NB4 (cell line): ENCODE data around the gene NELFCD.
"Not testable (repeated sequence)": the region's sequence is repeated elsewhere in the genome, so short reads cannot be mapped to it uniquely, and the experiment has no call there.

ENCODE experiments used
- DNase-seq: peaks from one replicate; pipeline ENCODE4 v3.0.0; 2010; ENCODE audit warnings: low read depth
- H3K4me3 ChIP-seq: one replicate; pipeline ENCODE4 v1.5.1; 2011; ENCODE audit warnings: mild to moderate bottlenecking, low read depth, low read length, moderate library complexity
- MYC ChIP-seq: IDR thresholded peaks from 2 replicates; pipeline ENCODE4 v1.6.1; 2011; ENCODE audit warnings: low read depth, low read length
- POLR2A ChIP-seq: IDR thresholded peaks from 2 replicates; pipeline ENCODE4 v1.6.1; 2011; ENCODE audit warnings: mild to moderate bottlenecking; ENCODE audit not compliant: insufficient read length; ENCODE audit errors: extremely low read depth
- TF ChIP-seq, protein P1 (sequence below): IDR thresholded peaks from one replicate; pipeline ENCODE4 v1.5.1; 2012; ENCODE audit warnings: low read depth, low read length
- TF ChIP-seq, protein P2 (sequence below): IDR thresholded peaks from 2 replicates; pipeline ENCODE4 v1.6.1; 2011; ENCODE audit warnings: low read depth, low read length

NELFCD gene

DNA sequence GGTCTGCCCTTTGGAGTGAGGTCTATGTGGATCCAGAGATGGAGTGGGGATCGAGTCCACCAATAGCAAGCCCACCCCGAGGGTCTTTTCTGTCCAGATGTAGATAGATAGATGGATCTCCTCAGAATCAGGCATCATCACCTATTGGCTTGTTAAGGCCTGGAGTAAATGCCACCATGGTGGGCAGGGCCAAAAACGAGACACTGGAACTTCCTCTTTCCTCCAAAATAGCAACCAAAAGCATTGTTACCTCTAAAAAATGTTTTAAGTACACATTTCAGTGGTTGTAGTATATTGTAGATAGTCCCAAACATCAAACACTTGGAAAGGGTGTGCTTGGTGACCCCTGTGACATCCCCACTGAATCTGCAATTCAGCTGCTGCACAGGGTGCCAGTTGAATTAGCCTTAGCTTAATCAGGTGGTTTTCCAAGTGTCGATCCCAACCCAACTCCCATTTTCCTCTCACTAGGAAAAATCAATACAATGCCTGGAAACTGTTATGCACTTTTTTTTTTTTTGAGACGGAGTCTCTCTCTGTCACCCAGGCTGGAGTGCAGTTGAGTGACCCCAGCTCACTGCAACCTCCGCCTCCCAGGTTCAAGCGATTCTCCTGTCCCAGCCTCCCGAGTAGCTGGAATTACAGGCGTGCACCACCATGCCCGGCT is 35.0 kb upstream of the NELFCD start:
- DNase-seq = peak; percentile 45
- H3K4me3 ChIP-seq = no peak overlapping the region
- TF ChIP-seq, protein P1, sequence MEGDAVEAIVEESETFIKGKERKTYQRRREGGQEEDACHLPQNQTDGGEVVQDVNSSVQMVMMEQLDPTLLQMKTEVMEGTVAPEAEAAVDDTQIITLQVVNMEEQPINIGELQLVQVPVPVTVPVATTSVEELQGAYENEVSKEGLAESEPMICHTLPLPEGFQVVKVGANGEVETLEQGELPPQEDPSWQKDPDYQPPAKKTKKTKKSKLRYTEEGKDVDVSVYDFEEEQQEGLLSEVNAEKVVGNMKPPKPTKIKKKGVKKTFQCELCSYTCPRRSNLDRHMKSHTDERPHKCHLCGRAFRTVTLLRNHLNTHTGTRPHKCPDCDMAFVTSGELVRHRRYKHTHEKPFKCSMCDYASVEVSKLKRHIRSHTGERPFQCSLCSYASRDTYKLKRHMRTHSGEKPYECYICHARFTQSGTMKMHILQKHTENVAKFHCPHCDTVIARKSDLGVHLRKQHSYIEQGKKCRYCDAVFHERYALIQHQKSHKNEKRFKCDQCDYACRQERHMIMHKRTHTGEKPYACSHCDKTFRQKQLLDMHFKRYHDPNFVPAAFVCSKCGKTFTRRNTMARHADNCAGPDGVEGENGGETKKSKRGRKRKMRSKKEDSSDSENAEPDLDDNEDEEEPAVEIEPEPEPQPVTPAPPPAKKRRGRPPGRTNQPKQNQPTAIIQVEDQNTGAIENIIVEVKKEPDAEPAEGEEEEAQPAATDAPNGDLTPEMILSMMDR = no peak
- TF ChIP-seq, protein P2, sequence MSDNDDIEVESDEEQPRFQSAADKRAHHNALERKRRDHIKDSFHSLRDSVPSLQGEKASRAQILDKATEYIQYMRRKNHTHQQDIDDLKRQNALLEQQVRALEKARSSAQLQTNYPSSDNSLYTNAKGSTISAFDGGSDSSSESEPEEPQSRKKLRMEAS = no peak
- no peak for TF ChIP-seq MYC
- no peak for TF ChIP-seq POLR2A

DNA sequence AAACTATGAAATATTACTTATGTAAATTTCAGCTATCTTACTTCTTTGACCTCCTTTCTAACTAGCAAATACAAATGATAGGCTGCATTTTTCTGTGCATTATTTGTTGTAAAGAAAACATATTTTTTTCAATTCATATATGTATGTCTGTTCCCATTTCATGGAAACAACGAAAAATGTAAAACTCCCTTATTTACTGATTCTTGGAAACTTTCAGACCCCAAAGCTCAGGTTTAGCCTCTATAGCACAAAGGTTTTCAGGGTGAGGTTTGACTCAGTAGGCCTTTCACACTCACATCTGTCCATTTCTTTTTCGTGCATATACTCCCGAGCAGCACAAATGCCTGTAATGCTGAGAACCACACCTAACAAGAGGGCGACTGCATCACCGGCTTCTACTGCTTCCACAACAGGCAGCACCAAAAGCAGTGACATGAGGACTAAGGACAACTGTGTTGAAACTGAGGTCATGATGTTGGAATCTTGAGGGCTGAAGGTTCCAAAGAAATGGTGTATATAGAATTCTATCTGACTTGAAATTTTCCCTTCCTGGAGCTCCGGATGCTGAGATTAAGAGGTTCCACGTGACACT is 33.2 kb upstream of the NELFCD start:
- DNase-seq, H3K4me3 ChIP-seq: not testable (repeated sequence)

DNA sequence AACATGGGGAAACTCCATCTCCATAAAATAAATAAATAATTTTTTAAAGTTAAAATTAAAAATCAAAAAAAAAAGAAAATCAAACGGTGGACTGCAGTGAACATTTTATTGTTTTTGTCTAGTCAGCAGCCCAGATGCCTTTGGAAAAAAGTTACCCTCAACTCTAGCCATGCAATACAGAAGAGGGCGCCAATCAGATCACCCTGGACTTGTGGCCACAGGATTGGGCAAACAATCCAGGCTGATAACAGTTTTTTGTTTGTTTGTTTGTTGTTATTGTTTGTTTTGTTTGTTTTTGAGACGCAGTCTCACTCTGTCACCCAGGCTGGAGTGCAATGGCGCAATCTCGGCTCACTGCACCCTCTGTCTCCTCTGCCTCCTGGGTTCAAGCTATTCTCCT is 30.5 kb upstream of the NELFCD start:
- DNase-seq = peak; percentile 12
- no peak overlapping the region for H3K4me3 ChIP-seq
- no peak for TF ChIP-seq POLR2A
- TF ChIP-seq, protein P1 = no peak
- TF ChIP-seq, protein P2 = no peak
- no peak for TF ChIP-seq MYC

DNA sequence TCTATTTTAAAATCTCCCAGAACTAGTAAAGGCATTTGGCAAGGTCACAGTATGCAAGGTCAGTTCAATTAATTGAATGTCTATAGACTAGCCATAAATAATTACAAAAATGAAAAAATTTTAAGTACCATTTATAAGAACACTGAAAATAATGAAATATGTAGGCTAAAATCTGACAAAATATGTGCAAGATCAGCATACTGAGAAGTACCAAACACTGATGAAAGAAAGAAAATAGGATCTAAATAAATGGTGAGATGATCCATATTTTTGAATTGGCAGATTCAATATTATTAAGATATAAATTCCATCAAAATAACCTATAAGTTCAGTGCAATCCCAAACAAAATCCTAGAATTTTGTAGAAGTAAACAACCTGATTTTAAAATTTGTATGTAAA is 28.0 kb upstream of the NELFCD start:
- TF ChIP-seq MYC (no peak), POLR2A (no peak)
- TF ChIP-seq, protein P2 = no peak
- TF ChIP-seq, protein P1 = no peak
- H3K4me3 ChIP-seq = no peak overlapping the region
- DNase-seq = no peak

DNA sequence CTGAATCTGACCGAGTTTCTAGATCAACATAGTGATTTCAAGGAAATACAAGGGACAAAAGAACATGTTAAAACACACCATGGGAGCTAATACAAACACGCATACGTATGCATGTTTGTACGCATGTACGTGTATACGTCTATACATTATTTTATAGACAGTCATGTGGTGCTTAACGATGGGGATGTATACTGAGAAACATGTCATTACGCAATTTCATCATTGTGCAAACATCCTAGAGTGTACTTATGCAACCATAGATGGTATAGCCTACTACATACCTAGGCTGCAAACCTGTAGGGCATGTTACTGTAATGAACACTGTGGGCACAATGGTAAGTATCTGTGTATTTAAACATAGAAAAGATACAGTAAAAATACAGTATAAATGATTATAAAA is 25.0 kb upstream of the NELFCD start:
- peak; percentile 85 for DNase-seq
- TF ChIP-seq, protein P2 = peak; percentile 60
- TF ChIP-seq MYC (peak; percentile 60), POLR2A (no peak)
- TF ChIP-seq, protein P1 = no peak
- peak overlapping the region; percentile 1 for H3K4me3 ChIP-seq

DNA sequence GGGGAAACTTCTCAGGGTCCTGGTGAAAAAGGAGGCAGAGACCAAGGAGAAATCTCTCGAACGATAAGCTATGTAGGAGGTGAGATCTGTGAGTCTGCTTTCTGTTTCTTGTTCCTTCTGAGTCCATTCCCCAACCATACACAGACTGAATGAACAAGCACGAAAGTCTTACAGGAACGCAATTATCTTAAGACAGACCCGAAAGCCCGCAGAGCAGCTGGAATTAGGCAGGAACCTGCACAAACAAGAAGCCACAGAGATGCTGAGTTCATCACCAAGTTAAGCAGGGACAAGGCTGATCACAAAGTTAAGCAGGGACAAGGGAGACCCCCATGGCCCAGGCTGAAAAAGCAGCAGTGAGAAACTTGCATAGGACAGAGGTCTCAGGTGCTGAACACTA is 21.4 kb upstream of the NELFCD start:
- no peak for TF ChIP-seq MYC
- TF ChIP-seq, protein P2 = no peak
- TF ChIP-seq, protein P1 = no peak
- no peak for TF ChIP-seq POLR2A
- DNase-seq = no peak
- no peak overlapping the region for H3K4me3 ChIP-seq
